Skeletal muscle cell (primary cell): ENCODE data around the gene CYP46A1.
"Not testable (repeated sequence)": the region's sequence is repeated elsewhere in the genome, so short reads cannot be mapped to it uniquely, and the experiment has no call there.

Experiments
- DNase-seq: peaks from one replicate; pipeline ENCODE4 v3.0.0-alpha.2; 2010; ENCODE audit warnings: low read depth
- H3K4me3 ChIP-seq: 2 replicates; pipeline ENCODE4 v1.5.1; 2011; ENCODE audit warnings: low read depth, mild to moderate bottlenecking, control low read depth, low read length, moderate library complexity

Gene CYP46A1

GRCh38 chr14:99655521-99655920 lies 28.6 kb upstream of the CYP46A1 start:
- no peak for DNase-seq
- no peak overlapping the region for H3K4me3 ChIP-seq

DNA sequence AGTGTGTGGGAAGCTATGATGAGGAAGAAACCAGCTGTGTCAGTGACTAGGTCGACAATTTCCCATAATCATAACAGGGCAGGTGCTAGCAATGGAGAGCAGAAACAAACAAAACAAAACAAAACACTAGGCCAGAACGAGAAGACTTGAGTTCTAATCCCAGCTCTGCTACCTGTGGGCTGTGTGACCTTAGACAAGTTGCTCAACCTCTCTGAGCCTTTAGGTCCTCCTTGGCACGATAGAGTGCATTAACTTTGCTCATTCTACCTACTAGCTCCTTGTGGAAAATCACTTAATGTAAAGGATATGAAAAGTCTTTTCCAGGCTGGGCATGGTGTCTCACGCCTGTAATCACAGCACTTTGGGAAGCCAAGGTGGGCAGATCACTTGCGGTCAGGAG lies 27.9 kb upstream of the CYP46A1 start:
- H3K4me3 ChIP-seq = no peak overlapping the region
- DNase-seq = no peak

DNA sequence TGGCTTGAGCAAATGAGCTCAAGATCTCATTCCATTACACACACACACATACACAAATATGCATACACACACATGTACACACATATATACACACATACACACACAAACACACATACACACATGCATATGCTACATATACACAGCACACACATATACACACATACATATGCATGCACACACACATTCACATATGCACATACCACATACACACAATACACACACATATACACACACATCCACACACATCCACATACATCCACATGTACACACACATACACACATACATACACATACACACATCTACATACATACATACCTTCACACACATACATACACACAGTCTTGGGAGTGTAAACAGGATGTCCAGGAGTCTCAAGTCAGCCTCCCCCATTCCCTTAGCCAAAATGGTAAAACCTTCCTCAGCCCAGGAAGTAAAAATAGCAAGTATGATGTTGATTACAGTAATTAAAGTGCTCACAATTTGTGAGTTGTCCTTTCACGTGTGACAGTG lies 26.4 kb upstream of the CYP46A1 start:
- no peak overlapping the region for H3K4me3 ChIP-seq
- no peak for DNase-seq

DNA sequence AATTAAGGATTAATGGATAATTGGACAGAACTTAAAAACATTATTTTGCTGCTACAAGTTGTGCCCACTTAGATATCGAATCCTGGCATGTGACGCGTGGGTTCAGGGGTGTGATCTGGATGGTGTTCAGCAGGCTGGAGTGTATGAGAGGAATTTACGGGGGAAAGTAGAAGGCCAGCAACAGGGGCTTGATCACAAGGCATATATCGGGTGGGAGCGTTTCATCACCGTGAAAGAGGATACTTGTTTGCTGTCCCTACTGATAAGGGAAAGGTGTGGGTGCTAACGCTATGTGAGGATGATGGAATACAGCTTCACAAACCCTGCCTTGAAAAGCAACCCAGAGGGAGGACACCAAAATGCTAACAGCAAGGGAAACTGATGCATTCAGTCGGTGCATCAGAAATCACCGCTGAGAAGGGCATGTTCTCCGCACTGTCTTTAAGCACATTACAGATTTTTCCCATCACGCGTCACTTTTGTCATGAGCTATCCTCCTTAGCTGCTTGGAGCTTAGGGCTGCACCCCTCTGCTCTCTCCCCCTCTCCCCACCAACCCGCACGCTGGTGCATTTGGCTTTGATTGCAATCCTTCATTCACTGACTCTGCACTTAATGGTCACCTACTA lies 25.8 kb upstream of the CYP46A1 start:
- no peak overlapping the region for H3K4me3 ChIP-seq
- no peak for DNase-seq

GRCh38 chr14:99659333-99659741 lies 24.8 kb upstream of the CYP46A1 start:
- no peak overlapping the region for H3K4me3 ChIP-seq
- DNase-seq = no peak

DNA sequence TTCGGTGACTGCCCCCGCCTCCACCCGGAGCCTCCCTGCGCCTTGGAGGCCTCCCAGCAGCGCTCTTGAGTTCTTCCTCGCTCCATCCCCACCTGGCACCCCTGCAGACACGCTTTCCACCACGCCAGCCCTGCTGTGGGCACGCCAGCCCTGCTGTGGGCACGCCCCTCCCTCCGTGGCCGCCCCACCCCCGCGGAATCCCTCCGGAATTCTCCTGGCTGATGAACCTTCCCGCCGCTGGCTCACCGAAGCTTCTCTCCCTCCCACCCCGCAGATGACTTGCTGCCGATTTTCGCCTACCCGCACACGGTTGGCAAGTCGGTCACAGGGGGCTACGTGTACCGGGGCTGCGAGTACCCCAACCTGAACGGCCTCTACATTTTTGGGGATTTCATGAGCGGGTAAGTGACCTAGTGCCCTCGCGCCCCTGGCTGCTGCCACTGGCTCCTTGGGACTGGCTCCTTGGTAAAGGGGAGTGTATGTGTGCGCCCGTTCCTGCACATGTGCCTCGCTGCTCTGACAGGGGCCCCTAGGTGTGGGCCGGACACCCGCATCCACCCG lies 24.0 kb upstream of the CYP46A1 start:
- H3K4me3 ChIP-seq = no peak overlapping the region
- DNase-seq = no peak

- DNase-seq = no peak
- no peak overlapping the region for H3K4me3 ChIP-seq
Measured at GRCh38 chr14:99660794-99661193, 23.3 kb upstream of the CYP46A1 start.

GRCh38 chr14:99661206-99661605 lies 22.9 kb upstream of the CYP46A1 start:
- not testable (repeated sequence) for DNase-seq, H3K4me3 ChIP-seq

GRCh38 chr14:99662846-99663245 lies 21.3 kb upstream of the CYP46A1 start:
- DNase-seq = no peak
- H3K4me3 ChIP-seq = no peak overlapping the region

DNA sequence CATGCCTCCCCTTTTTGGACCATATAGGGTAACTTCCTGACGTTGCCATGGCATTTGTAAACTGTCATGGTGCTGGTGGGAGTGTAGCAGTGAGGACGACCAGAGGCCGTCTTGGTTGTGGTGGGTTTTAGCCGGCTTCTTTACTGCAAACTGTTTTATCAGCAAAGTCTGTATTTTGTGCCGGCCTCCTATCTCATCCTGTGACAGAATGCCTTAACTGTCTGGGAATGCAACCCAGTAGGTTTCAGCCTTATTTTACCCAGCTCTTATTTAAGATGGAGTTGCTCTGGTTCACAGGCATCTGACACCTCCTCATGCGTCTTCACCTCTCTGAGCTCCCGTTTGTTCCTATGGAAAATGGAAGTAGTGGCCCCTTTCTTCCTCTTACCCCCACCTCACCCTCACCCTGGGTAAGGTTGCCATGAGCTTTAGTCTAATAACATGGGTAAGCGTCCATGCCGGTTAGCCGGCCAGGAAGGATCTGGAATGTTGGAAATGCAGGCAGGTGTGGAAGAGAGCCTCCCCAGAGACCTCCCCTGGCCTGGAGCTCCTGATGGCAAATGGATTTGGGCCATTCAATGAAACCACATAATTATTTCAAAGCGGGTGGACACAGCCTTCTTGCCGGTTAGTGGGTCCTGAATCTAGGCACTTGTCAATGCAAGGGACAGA lies 20.6 kb upstream of the CYP46A1 start:
- no peak for DNase-seq
- H3K4me3 ChIP-seq = no peak overlapping the region

DNA sequence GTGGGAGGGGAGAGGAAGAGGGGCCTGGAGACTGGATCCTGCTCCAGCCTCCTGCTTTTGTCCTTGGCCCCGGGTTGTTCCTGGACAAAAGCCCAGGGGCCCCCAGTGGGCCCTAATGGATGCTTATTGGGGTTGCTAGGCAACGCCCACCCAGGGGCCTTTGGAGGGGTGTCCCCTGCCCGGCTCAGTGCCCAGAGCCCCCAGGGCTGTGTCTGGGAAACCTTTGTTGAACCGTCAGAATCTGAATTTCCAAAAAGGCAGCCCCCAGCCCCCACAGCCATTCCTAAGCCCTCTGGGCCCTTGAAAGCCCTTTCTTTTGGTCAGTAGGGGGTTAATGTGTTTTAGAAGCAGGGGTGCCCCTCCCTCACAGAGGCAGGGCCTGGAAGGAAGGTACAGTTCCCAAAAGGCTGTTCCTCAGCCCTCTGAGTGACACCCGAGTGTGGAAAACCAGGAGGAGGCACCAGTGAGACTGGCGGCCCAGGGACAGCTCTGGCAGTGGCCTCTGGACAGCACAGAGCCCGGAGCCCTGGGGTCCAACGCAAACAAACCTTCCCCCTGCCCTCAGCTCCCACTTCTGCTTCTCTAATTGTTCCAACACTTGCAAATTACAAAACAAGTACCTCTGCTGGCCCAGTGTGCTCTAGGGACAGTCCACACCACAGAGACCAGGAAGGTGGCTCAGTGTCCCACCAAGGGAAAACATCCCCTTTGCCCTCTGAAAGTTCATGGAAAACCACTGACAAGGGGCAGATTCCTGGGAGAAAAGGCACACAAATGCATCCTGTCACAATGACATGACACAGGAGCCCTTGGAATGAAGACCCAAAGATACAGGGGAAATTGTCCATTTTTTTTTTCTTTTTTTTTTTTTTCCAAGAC lies 19.8 kb upstream of the CYP46A1 start:
- no peak overlapping the region for H3K4me3 ChIP-seq
- DNase-seq = no peak

DNA sequence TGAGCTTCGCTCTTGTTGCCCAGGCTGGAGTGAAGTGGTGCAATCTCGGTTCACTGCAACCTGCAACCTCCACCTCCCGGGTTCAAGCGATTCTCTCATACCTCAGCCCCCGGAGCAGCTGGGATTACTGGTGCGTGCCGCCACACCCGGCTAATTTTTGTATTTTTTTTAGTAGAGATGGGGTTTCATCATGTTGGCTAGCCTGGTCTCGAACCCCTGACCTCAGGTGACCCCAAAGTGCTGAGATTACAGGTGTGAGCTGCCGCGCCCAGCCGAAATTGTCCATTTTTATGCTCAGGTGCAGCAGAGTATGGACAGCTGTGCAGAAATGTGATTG lies 19.2 kb upstream of the CYP46A1 start:
- no peak for DNase-seq
- H3K4me3 ChIP-seq = no peak overlapping the region

- no peak for DNase-seq
- no peak overlapping the region for H3K4me3 ChIP-seq
Measured at GRCh38 chr14:99666533-99666932, 17.6 kb upstream of the CYP46A1 start.

DNA sequence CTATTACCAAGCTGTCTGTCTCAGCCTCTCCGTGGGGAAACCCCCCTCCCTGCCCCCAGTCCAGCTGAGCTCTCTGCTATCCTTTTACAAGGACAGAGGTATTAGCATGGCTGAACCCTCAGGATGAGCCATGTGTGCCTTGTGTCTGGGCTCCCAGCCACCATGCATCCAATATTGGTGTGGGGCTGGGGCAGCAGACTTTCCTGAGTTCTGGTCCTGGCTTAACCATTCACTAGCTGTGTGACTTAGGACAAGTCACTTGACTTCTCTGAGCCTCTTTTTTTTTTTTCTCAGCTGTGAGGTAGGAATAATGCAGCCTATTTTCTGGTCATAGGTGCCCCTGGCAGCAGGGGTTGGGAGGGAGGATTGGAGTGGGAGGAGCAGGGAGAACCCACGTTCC lies 17.1 kb upstream of the CYP46A1 start:
- no peak overlapping the region for H3K4me3 ChIP-seq
- no peak for DNase-seq

- H3K4me3 ChIP-seq = no peak overlapping the region
- DNase-seq = no peak
Measured at GRCh38 chr14:99667821-99668220, 16.3 kb upstream of the CYP46A1 start.

DNA sequence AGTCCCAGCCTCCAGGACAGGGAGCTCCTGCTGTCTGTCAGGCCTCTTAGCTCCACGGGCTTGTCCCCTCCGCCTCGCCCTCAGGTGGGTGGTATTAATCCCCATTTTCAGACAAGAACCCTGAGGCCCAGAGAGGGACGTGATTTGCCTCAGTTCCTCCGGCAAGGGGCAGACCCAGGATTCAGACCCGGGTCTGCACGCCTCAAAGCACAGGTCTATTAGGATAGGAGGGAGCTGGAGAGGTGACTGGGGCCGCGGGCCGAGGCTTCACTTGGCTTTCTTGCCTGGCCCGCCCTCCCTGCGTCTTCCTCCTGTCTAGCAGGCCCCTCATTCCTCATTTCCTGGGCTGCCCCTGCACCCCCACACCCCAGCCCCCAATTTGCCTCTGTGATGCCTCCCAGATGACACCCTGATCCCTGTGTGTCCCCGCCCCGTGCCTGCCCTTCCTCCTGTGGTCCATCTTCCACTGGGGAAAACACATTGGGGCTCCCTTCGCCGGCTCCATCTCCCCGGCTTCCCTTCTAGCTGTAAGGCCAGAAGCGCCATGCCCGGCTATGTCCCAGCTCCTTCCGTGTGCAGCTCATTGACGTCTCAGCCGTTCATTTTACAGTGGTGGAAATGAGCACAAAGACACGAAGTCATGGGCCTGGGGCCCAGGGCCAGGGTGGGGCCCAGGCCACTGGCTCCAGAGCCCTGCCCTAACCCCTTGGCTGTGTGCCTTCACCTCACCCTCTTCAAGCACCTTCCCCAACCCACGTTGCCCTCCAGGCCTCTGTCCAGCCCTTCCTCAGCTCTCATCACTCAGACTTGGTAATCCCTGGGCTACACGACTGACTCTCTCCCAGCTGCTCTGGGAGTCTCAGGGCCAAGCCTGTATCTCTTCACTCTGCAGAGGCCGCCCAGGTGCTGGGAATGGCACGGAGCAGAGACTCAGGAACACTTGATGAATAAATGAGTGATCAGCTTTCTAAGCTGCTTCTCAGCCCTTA lies 15.5 kb upstream of the CYP46A1 start:
- no peak for DNase-seq
- H3K4me3 ChIP-seq = no peak overlapping the region

- DNase-seq = no peak
- no peak overlapping the region for H3K4me3 ChIP-seq
Measured at GRCh38 chr14:99670361-99671234, 13.5 kb upstream of the CYP46A1 start.
